ENCODE data around the gene COL27A1. TPM values are rescaled to one million over a fixed set of nuclear protein-coding genes. Genes with fewer than 3 reads are reported as not detected.

COL27A1 gene
- total RNA-seq, 1 experiment from 2014 or later, result 20.1 TPM

DNA sequence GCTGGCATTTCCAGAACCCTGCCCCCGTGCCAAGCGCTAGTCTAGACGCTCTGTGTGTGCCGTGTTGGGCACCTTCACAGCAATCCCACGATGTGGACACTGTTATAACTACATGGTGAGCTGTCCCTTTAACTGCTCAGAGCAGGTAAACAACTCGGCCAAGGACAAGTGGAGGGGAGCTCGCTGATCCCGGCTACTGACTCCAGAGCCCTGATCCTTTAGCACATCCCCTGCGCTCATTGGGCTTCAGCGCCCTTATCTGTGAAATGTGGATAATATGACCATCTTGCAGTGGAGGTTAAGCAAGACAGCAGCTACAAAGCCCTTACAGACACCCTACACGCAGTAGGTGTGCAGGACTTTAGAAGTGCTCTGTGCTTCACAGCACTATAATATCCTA is 190.8 kb downstream of the COL27A1 start:
- peaks cover 21% of the 10 kb centered on the region for H3K4me1 Mint-ChIP-seq (ENCODE audit: low read depth, unreplicated experiment)
- no peak overlapping the region for H3K4me3 Mint-ChIP-seq (ENCODE audit: low read depth, unreplicated experiment)
- BruUV-seq (replicated peaks), result no TSS peak
- DNase-seq, result no peak
- CTCF ChIA-PET, result no interaction called here
- TF ChIP-seq, protein P1, sequence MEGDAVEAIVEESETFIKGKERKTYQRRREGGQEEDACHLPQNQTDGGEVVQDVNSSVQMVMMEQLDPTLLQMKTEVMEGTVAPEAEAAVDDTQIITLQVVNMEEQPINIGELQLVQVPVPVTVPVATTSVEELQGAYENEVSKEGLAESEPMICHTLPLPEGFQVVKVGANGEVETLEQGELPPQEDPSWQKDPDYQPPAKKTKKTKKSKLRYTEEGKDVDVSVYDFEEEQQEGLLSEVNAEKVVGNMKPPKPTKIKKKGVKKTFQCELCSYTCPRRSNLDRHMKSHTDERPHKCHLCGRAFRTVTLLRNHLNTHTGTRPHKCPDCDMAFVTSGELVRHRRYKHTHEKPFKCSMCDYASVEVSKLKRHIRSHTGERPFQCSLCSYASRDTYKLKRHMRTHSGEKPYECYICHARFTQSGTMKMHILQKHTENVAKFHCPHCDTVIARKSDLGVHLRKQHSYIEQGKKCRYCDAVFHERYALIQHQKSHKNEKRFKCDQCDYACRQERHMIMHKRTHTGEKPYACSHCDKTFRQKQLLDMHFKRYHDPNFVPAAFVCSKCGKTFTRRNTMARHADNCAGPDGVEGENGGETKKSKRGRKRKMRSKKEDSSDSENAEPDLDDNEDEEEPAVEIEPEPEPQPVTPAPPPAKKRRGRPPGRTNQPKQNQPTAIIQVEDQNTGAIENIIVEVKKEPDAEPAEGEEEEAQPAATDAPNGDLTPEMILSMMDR (IDR thresholded peaks at IDR 0.05; ENCODE audit: unreplicated experiment), result no peak
- intact Hi-C loops (cut with micrococcal nuclease; ENCODE audit: unreplicated experiment), result no loop called here
- H3K27me3 Mint-ChIP-seq (ENCODE audit: unreplicated experiment), result no peaks in the 10 kb centered on the region
- H3K9me3 Mint-ChIP-seq (ENCODE audit: low read depth, unreplicated experiment), result no peaks in the 10 kb centered on the region
- no peak overlapping the region for H3K27ac Mint-ChIP-seq (ENCODE audit: unreplicated experiment)
- H3K36me3 Mint-ChIP-seq (ENCODE audit: insufficient read depth, unreplicated experiment), result peaks cover 8% of the 10 kb centered on the region

DNA sequence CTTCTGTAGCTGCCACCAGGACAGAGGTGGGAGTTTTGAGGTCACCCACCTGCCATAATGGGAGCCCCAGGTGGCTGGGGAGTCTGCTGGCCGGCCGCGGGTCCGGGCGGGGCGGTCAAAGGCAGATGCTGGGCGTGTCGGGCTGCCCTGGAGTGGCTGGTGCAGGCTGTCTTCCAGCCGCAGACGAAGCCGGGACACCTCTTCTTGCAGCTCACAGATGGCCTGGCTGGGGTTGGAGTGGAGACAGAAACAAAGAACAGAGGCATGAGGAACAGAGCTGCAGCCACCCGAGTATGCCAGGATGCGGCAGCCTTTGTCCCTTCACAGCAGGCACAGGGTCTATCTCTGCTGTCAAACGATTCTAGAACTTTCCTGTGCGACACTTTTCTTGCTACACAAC is 192.3 kb downstream of the COL27A1 start:
- no peak overlapping the region for H3K4me3 Mint-ChIP-seq (ENCODE audit: low read depth, unreplicated experiment)
- CTCF ChIA-PET, result no interaction called here
- TF ChIP-seq, protein P1 (IDR thresholded peaks at IDR 0.05; ENCODE audit: unreplicated experiment), result no peak
- no peak for DNase-seq
- no TSS peak for BruUV-seq (replicated peaks)
- no peaks in the 10 kb centered on the region for H3K9me3 Mint-ChIP-seq (ENCODE audit: low read depth, unreplicated experiment)
- intact Hi-C loops (cut with micrococcal nuclease; ENCODE audit: unreplicated experiment), result no loop called here
- no peak overlapping the region for H3K27ac Mint-ChIP-seq (ENCODE audit: unreplicated experiment)
- H3K36me3 Mint-ChIP-seq (ENCODE audit: insufficient read depth, unreplicated experiment), result peaks cover 8% of the 10 kb centered on the region
- H3K4me1 Mint-ChIP-seq (ENCODE audit: low read depth, unreplicated experiment), result peaks cover 21% of the 10 kb centered on the region
- H3K27me3 Mint-ChIP-seq (ENCODE audit: unreplicated experiment), result no peaks in the 10 kb centered on the region

DNA sequence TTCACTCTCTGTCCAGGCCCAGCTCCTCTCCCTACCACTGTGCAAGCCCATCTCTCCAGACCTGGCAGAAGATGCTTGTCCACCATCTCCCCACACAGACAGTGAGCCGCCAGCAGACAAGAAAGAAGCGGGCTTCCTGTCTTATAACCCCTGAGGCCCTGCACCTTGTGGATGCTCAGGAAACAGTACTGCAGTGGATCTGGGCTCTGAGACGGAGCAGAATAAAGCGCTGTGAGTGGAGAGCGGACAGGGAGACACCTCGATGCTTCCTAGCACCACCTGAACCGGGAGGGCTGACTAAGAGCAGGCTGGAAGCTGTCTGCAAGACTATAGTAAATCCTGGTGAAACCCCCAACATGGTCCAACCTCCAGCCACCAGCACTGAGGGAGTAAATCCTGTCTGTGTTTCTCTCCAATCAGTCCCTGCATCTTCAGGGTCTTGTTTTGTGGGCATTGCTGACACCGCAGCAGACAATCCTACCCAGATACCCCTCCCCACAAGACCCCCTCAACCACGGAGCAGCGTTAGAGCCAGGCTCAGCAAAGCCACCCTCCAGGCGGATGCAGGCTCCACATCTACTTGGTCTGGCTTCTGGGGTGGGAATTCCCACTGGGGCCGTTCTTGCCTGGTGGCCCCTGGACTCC is 193.0 kb downstream of the COL27A1 start:
- no peak for DNase-seq
- Mint-ChIP-seq H3K27ac (ENCODE audit: unreplicated experiment) (peak overlapping the region; percentile 78), H3K27me3 (ENCODE audit: unreplicated experiment) (no peaks in the 10 kb centered on the region), H3K4me1 (ENCODE audit: low read depth, unreplicated experiment) (peaks cover 21% of the 10 kb centered on the region), H3K9me3 (ENCODE audit: low read depth, unreplicated experiment) (no peaks in the 10 kb centered on the region), H3K4me3 (ENCODE audit: low read depth, unreplicated experiment) (no peak overlapping the region), H3K36me3 (ENCODE audit: insufficient read depth, unreplicated experiment) (peaks cover 8% of the 10 kb centered on the region)
- BruUV-seq (replicated peaks), result no TSS peak
- CTCF ChIA-PET, result no interaction called here
- TF ChIP-seq, protein P1 (IDR thresholded peaks at IDR 0.05; ENCODE audit: unreplicated experiment), result no peak
- intact Hi-C loops (cut with micrococcal nuclease; ENCODE audit: unreplicated experiment), result no loop called here

DNA sequence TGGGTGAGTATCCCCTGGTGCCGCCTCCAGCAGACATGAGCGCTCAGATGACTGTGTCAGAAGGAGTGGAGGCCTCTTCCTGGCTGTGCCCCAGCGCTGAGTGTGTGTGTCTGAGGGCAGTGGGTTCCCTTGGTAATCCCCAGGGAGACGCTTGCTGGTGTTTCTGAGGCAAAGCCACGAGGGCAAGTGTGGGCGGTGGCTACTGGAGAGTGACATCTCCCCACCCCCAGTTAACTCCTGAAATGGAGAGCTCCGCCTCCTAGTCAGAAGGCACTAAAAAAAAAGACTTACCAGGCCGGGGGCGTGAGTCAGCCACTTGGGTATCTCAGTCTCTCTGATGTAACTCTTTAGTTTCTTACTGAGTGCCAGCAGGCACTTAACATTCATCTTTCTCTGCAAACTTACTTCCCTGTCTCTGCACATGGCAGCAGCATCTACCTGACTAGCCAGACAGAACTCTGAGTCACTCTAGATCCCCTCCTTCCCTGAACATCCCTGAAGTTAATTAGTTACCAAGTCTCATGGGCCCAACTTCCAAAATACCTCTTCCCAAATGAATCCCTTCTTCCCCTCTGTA is 193.7 kb downstream of the COL27A1 start:
- peaks cover 21% of the 10 kb centered on the region for H3K4me1 Mint-ChIP-seq (ENCODE audit: low read depth, unreplicated experiment)
- CTCF ChIA-PET, result no interaction called here
- no TSS peak for BruUV-seq (replicated peaks)
- H3K27ac Mint-ChIP-seq (ENCODE audit: unreplicated experiment), result peak overlapping the region; percentile 78
- no peak overlapping the region for H3K4me3 Mint-ChIP-seq (ENCODE audit: low read depth, unreplicated experiment)
- intact Hi-C loops (cut with micrococcal nuclease; ENCODE audit: unreplicated experiment), result no loop called here
- peak; percentile 65 for DNase-seq
- TF ChIP-seq, protein P1 (IDR thresholded peaks at IDR 0.05; ENCODE audit: unreplicated experiment), result no peak
- no peaks in the 10 kb centered on the region for H3K27me3 Mint-ChIP-seq (ENCODE audit: unreplicated experiment)
- peaks cover 8% of the 10 kb centered on the region for H3K36me3 Mint-ChIP-seq (ENCODE audit: insufficient read depth, unreplicated experiment)
- H3K9me3 Mint-ChIP-seq (ENCODE audit: low read depth, unreplicated experiment), result no peaks in the 10 kb centered on the region
